ENCODE measurements around the gene MACC1.

DNA sequence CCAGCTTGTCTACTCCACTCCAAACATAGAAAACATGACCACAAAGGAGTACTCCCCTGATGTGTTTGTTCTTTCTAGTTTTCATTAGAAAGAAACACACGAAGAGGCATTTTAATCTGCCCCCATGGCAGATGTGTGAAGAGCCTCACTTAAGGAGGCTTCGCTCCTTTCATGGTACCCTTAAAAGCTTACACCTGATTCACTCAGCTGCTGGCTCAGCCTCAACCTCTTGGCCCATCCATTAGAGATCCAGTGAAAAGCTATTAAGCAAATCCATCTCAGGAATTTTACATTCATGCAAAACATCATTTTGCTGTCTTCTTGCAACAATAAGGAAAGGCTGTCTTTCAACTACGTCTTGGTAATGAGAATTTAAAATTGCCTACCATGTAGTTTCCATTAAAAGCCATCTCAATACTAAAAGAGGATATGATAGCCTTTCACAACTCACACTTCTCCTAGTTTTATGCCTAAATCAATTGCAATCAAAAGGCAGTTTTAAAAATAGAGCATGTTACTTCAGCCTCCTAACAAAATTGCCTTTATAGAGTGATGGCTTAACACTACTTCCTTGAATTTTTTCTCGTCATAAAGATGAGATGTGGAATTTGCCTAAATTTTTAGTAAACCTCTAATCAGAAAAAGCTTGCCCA lies 22.7 kb downstream of the MACC1 start:
- TF ChIP-seq, protein P1, sequence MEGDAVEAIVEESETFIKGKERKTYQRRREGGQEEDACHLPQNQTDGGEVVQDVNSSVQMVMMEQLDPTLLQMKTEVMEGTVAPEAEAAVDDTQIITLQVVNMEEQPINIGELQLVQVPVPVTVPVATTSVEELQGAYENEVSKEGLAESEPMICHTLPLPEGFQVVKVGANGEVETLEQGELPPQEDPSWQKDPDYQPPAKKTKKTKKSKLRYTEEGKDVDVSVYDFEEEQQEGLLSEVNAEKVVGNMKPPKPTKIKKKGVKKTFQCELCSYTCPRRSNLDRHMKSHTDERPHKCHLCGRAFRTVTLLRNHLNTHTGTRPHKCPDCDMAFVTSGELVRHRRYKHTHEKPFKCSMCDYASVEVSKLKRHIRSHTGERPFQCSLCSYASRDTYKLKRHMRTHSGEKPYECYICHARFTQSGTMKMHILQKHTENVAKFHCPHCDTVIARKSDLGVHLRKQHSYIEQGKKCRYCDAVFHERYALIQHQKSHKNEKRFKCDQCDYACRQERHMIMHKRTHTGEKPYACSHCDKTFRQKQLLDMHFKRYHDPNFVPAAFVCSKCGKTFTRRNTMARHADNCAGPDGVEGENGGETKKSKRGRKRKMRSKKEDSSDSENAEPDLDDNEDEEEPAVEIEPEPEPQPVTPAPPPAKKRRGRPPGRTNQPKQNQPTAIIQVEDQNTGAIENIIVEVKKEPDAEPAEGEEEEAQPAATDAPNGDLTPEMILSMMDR (IDR thresholded peaks at IDR 0.05; ENCODE audit: low read length): no peak
- no peak for TF ChIP-seq EZH2 (optimal IDR thresholded peaks at IDR 0.05; ENCODE audit: low read depth, low read length)
